KOPT-K1 (cell line): ENCODE results near the gene OR11H1.
"Not testable (repeated sequence)": the region's sequence is repeated elsewhere in the genome, so short reads cannot be mapped to it uniquely, and the experiment has no call there.

Experiments used
- H3K27ac ChIP-seq: fragments of 200-600 bp; sonication (generic); 2 replicates; pipeline ENCODE4 v1.5.1; 2016; ENCODE audit warnings: antibody characterized with exemption, mild to moderate bottlenecking, low read depth, low read length; ENCODE audit not compliant: poor library complexity, severe bottlenecking
- H3K36me3 ChIP-seq: fragments of 200-600 bp; sonication (generic); 2 replicates; pipeline ENCODE4 v1.5.1; 2017; ENCODE audit warnings: antibody characterized with exemption, mild to moderate bottlenecking, low read length, moderate library complexity; ENCODE audit not compliant: insufficient read depth
- H3K9me3 ChIP-seq: fragments of 200-600 bp; sonication (generic); 2 replicates; pipeline ENCODE4 v1.5.1; 2017; ENCODE audit warnings: antibody characterized with exemption, low read length, mild to moderate bottlenecking; ENCODE audit not compliant: insufficient read depth, poor library complexity, severe bottlenecking

Gene OR11H1

GRCh38 chr22:15527892-15528291 lies at the start of gene OR11H1:
TSS of gene OR11H1 (plus strand) at chr22:15528192. CDS start at chr22:15528192, 0 bp downstream.
- not testable (repeated sequence) for H3K27ac ChIP-seq, H3K9me3 ChIP-seq, H3K36me3 ChIP-seq

DNA sequence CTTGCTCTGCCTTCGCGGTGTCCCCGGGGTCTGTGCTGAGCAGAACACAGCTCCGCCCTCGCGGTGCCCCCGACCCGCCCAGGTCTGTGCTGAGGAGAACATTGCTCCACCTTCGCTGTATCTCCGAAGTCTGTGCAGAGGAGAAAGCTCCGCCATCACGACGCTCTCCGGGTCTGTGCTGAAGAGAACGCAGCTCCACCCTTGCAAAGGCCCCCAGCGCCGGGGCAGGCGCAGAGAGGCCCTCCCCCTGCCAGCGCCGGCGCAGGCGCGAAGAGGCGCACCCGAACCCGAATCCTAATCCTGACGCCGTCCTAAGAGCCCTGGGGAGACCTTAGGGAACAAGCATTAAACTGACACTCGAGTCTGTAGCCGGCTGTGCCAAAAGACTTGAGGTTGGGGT lies 18.0 kb upstream of the OR11H1 start:
- H3K36me3 ChIP-seq, H3K27ac ChIP-seq, H3K9me3 ChIP-seq: not testable (repeated sequence)

DNA sequence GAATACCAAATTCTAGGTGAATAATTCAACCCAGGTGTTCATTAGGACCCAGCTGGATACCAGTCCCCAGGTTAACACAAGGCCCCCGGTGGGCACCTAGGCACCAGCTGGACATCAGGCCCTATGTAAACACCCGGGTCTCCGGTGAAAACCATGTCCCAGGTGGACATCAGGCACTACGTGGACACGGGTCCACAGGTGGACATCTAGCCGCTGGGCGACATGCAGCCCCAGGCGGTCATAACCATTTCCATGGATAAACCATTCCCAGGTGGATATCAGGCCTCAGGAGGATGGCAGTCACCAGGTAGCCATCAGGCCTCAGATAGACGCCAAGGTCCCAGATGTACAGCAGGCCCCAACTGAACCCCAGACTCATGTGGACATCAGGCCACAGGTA lies 12.1 kb upstream of the OR11H1 start:
- H3K36me3 ChIP-seq, H3K27ac ChIP-seq, H3K9me3 ChIP-seq: not testable (repeated sequence)

GRCh38 chr22:15553767-15554166 lies 25.8 kb downstream of the OR11H1 start:
- not testable (repeated sequence) for H3K27ac ChIP-seq, H3K9me3 ChIP-seq, H3K36me3 ChIP-seq

GRCh38 chr22:15563461-15563860 lies 35.5 kb downstream of the OR11H1 start:
- not testable (repeated sequence) for H3K36me3 ChIP-seq, H3K9me3 ChIP-seq, H3K27ac ChIP-seq

DNA sequence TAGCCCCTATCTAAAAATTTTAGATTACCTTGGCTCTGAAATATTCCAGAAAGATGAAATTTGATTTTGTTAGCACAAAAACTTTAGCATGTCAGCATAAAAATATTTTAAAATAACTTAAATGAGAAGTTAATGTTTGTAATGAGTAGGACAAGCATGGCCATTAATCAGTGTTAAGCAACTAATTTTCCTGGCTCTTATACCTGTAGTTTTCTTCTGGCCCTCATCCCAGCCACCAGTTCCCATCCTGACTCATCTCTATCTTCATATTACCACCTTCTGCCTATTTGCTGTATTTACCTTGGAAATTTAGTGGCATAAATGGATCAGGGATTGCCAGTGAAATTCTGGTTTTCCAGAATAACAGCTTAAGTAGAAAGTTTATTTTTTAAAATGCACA lies 37.1 kb downstream of the OR11H1 start:
- H3K9me3 ChIP-seq = not testable (repeated sequence)

More for the DNA sequence above, 37.1 kb downstream of the OR11H1 start:
- H3K27ac ChIP-seq, H3K36me3 ChIP-seq: not testable (repeated sequence)
